WTC11 (cell line): Measurements from ENCODE around the gene RASGRF1. TPM values are rescaled to one million over a fixed set of nuclear protein-coding genes. Genes with fewer than 3 reads are reported as not detected.

ENCODE experiments used
- ATAC-seq: fragments of 200-7000 bp; cut with Tn5 transposase; 2 replicates; pipeline ENCODE4 v1.10.0; 2021; ENCODE audit warnings: mild to moderate bottlenecking, moderate library complexity
- CTCF ChIA-PET: fragments of 300-600 bp; sonication (Branson Sonifier 250); formaldehyde crosslinking; loops from one replicate; lab custom pipeline; 2021; ENCODE audit warnings: antibody characterized with exemption; lab: Charles Lee
- POLR2A ChIA-PET: fragments of 350-600 bp; sonication (Branson Sonifier 250); formaldehyde crosslinking; loops from one replicate; lab custom pipeline; 2021; ENCODE audit warnings: antibody characterized with exemption; lab: Charles Lee
- DNase-seq: peaks from one replicate; pipeline ENCODE4 v3.0.0; 2021; ENCODE audit warnings: low spot score
- H3K27ac Mint-ChIP-seq: 2 replicates; pipeline ENCODE4 v1.8.0; 2021; ENCODE audit warnings: mixed read lengths
- H3K27me3 Mint-ChIP-seq: 2 replicates; pipeline ENCODE4 v1.8.0; 2021; ENCODE audit warnings: low read depth, mild to moderate bottlenecking, moderate library complexity, mixed read lengths
- H3K36me3 Mint-ChIP-seq: 2 replicates; pipeline ENCODE4 v1.8.0; 2021; ENCODE audit warnings: mixed read lengths
- H3K4me1 Mint-ChIP-seq: 2 replicates; pipeline ENCODE4 v1.8.0; 2022; ENCODE audit warnings: mixed read lengths
- H3K4me3 Mint-ChIP-seq: 2 replicates; pipeline ENCODE4 v1.8.0; 2021; ENCODE audit warnings: mild to moderate bottlenecking, moderate library complexity, mixed read lengths
- H3K9me3 Mint-ChIP-seq: 2 replicates; pipeline ENCODE4 v1.8.0; 2021; ENCODE audit warnings: mixed read lengths
- ATF2 ChIP-seq: sonication (generic); formaldehyde crosslinking; IDR thresholded peaks from 2 replicates; pipeline ENCODE4 v1.8.1; 2022; ENCODE audit warnings: low read depth, missing genetic modification reagents, borderline replicate concordance
- ATF6 ChIP-seq: sonication (generic); formaldehyde crosslinking; IDR thresholded peaks from 2 replicates; pipeline ENCODE4 v1.8.1; 2023; ENCODE audit warnings: mild to moderate bottlenecking, missing genetic modification reagents
- CREM ChIP-seq: sonication (generic); formaldehyde crosslinking; IDR thresholded peaks from 2 replicates; pipeline ENCODE4 v1.8.1; 2022; ENCODE audit warnings: mild to moderate bottlenecking, missing genetic modification reagents, moderate library complexity
- EMX1 ChIP-seq: fragments of 250-450 bp; sonication (Bioruptor Pico); IDR thresholded peaks from 2 replicates; pipeline ENCODE4 v1.8.0; 2021; ENCODE audit warnings: mild to moderate bottlenecking
- FOXJ3 ChIP-seq: sonication (generic); formaldehyde crosslinking; IDR thresholded peaks from 2 replicates; pipeline ENCODE4 v1.9.0; 2021; ENCODE audit warnings: missing genetic modification reagents, mild to moderate bottlenecking, borderline replicate concordance
- HMGA2 ChIP-seq: fragments of 250-450 bp; sonication (Bioruptor Pico); IDR thresholded peaks from 2 replicates; pipeline ENCODE4 v1.4.0; 2021; ENCODE audit warnings: mild to moderate bottlenecking, moderate library complexity
- NR3C1 ChIP-seq: sonication (generic); formaldehyde crosslinking; conservative IDR thresholded peaks from 2 replicates; pipeline ENCODE4 v1.8.1; 2023; ENCODE audit warnings: low read depth, mild to moderate bottlenecking, missing genetic modification reagents
- ZNF232 ChIP-seq: sonication (generic); formaldehyde crosslinking; IDR thresholded peaks from 2 replicates; pipeline ENCODE4 v1.8.0; 2022; ENCODE audit warnings: mild to moderate bottlenecking, missing genetic modification reagents
- ZNF532 ChIP-seq: fragments of 250-450 bp; sonication (Bioruptor Pico); IDR thresholded peaks from 2 replicates; pipeline ENCODE4 v1.9.0; 2021; ENCODE audit warnings: mild to moderate bottlenecking, borderline replicate concordance
- total RNA-seq: library from RNA; stranded (reverse); gene quantifications from 3 replicates; pipeline ENCODE4 v1.2.3, GENCODE V29; 2021
- TF ChIP-seq, protein P1 (sequence below): fragments of 250-450 bp; sonication (Bioruptor Pico); IDR thresholded peaks from 2 replicates; pipeline ENCODE4 v2.1.2; 2022; ENCODE audit warnings: mild to moderate bottlenecking, moderate library complexity
- TF ChIP-seq, protein P2 (sequence below): sonication (generic); formaldehyde crosslinking; IDR thresholded peaks from 2 replicates; pipeline ENCODE4 v1.8.0; 2023; ENCODE audit warnings: missing genetic modification reagents, mild to moderate bottlenecking, borderline replicate concordance
- TF ChIP-seq, protein P3 (sequence below): sonication (generic); formaldehyde crosslinking; IDR thresholded peaks from 2 replicates; pipeline ENCODE4 v1.8.1; 2022; ENCODE audit warnings: missing genetic modification reagents, borderline replicate concordance
- TF ChIP-seq, protein P4 (sequence below): sonication (generic); formaldehyde crosslinking; IDR thresholded peaks from 2 replicates; pipeline ENCODE4 v1.8.0; 2023; ENCODE audit warnings: mild to moderate bottlenecking, missing genetic modification reagents

RASGRF1 gene
- total RNA-seq, 1 experiment from 2014 or later: 0.85 TPM

DNA sequence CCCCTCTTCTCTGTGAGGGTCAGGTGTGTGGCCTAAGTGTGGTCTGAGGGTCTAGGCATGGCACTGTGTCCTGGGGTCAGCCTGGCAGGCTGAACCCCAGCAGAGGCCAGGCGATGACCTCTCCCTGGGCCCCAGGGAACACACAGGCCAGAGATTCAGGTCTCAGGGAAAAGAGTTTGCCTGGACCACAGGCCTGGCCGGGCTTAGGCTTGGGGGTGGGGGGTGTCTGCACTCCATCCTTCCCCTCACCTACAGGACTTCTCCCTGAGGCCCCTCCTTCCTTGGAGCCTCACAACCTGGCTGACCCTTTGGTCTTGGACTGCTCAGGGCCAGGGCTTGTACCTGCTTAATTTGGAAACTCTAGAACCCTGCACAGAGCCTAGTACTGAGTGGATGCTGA lies 21.8 kb downstream of the RASGRF1 start:
- no peak for ATAC-seq
- no peaks in the 10 kb centered on the region for H3K9me3 Mint-ChIP-seq
- H3K4me1 Mint-ChIP-seq: no peaks in the 10 kb centered on the region
- H3K4me3 Mint-ChIP-seq: no peak overlapping the region
- H3K27me3 Mint-ChIP-seq: peaks cover 38% of the 10 kb centered on the region
- no peaks in the 10 kb centered on the region for H3K36me3 Mint-ChIP-seq
- ChIA-PET POLR2A (no interaction called here), CTCF (no interaction called here)
- DNase-seq: no peak
- no peak overlapping the region for H3K27ac Mint-ChIP-seq
- no peak for TF ChIP-seq ZNF532 (CRISPR knock-in tag)
- no peak for TF ChIP-seq HMGA2 (CRISPR knock-in tag)
- no peak for TF ChIP-seq ATF6 (CRISPR knock-in tag)
- TF ChIP-seq CREM (CRISPR knock-in tag): no peak
- TF ChIP-seq ZNF232: no peak

DNA sequence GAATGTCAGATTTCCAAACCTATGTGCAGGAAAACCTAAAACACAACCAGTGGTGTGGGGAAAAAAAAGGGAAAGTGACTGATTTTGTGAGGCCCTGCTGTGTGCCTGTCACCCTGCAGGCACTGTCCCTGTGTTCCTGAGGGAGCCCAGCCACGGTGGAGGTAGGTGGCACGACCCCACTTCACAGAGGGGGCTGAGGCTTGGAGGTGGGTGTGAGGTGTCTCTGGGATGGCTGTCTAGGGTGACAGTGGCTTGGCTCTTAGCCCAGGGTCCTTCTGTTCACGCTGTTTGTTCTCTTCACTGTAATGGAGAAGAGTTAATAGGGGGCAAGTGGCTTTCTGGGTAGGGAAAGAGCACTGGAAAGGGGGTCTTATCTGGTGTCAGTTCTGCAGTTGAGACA lies 22.6 kb downstream of the RASGRF1 start:
- no peaks in the 10 kb centered on the region for H3K36me3 Mint-ChIP-seq
- ATAC-seq: no peak
- H3K27me3 Mint-ChIP-seq: peaks cover 46% of the 10 kb centered on the region
- no peak for DNase-seq
- H3K9me3 Mint-ChIP-seq: no peaks in the 10 kb centered on the region
- H3K4me1 Mint-ChIP-seq: no peaks in the 10 kb centered on the region; the same call in 1 of the 2 replicates
- no peak overlapping the region for H3K27ac Mint-ChIP-seq
- no peak overlapping the region for H3K4me3 Mint-ChIP-seq
- CTCF ChIA-PET: interaction anchor here (1.3 kb wide), 1 partner anchor 117 kb away, joined by 3 read pairs; no protein-coding TSS in a partner anchor
- POLR2A ChIA-PET: no interaction called here
- TF ChIP-seq, protein P1, sequence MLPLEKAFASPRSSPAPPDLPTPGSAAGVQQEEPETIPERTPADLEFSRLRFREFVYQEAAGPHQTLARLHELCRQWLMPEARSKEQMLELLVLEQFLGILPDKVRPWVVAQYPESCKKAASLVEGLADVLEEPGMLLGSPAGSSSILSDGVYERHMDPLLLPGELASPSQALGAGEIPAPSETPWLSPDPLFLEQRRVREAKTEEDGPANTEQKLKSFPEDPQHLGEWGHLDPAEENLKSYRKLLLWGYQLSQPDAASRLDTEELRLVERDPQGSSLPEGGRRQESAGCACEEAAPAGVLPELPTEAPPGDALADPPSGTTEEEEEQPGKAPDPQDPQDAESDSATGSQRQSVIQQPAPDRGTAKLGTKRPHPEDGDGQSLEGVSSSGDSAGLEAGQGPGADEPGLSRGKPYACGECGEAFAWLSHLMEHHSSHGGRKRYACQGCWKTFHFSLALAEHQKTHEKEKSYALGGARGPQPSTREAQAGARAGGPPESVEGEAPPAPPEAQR (CRISPR knock-in tag): no peak
- TF ChIP-seq FOXJ3 (no peak), ATF2 (no peak), ATF6 (CRISPR knock-in tag) (no peak), EMX1 (no peak), ZNF232 (no peak), NR3C1 (CRISPR knock-in tag) (no peak)
- TF ChIP-seq, protein P2, sequence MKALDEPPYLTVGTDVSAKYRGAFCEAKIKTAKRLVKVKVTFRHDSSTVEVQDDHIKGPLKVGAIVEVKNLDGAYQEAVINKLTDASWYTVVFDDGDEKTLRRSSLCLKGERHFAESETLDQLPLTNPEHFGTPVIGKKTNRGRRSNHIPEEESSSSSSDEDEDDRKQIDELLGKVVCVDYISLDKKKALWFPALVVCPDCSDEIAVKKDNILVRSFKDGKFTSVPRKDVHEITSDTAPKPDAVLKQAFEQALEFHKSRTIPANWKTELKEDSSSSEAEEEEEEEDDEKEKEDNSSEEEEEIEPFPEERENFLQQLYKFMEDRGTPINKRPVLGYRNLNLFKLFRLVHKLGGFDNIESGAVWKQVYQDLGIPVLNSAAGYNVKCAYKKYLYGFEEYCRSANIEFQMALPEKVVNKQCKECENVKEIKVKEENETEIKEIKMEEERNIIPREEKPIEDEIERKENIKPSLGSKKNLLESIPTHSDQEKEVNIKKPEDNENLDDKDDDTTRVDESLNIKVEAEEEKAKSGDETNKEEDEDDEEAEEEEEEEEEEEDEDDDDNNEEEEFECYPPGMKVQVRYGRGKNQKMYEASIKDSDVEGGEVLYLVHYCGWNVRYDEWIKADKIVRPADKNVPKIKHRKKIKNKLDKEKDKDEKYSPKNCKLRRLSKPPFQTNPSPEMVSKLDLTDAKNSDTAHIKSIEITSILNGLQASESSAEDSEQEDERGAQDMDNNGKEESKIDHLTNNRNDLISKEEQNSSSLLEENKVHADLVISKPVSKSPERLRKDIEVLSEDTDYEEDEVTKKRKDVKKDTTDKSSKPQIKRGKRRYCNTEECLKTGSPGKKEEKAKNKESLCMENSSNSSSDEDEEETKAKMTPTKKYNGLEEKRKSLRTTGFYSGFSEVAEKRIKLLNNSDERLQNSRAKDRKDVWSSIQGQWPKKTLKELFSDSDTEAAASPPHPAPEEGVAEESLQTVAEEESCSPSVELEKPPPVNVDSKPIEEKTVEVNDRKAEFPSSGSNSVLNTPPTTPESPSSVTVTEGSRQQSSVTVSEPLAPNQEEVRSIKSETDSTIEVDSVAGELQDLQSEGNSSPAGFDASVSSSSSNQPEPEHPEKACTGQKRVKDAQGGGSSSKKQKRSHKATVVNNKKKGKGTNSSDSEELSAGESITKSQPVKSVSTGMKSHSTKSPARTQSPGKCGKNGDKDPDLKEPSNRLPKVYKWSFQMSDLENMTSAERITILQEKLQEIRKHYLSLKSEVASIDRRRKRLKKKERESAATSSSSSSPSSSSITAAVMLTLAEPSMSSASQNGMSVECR (CRISPR knock-in tag): no peak
- TF ChIP-seq, protein P3, sequence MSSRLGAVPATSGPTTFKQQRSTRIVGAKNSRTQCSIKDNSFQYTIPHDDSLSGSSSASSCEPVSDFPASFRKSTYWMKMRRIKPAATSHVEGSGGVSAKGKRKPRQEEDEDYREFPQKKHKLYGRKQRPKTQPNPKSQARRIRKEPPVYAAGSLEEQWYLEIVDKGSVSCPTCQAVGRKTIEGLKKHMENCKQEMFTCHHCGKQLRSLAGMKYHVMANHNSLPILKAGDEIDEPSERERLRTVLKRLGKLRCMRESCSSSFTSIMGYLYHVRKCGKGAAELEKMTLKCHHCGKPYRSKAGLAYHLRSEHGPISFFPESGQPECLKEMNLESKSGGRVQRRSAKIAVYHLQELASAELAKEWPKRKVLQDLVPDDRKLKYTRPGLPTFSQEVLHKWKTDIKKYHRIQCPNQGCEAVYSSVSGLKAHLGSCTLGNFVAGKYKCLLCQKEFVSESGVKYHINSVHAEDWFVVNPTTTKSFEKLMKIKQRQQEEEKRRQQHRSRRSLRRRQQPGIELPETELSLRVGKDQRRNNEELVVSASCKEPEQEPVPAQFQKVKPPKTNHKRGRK (CRISPR knock-in tag): no peak
- TF ChIP-seq, protein P4, sequence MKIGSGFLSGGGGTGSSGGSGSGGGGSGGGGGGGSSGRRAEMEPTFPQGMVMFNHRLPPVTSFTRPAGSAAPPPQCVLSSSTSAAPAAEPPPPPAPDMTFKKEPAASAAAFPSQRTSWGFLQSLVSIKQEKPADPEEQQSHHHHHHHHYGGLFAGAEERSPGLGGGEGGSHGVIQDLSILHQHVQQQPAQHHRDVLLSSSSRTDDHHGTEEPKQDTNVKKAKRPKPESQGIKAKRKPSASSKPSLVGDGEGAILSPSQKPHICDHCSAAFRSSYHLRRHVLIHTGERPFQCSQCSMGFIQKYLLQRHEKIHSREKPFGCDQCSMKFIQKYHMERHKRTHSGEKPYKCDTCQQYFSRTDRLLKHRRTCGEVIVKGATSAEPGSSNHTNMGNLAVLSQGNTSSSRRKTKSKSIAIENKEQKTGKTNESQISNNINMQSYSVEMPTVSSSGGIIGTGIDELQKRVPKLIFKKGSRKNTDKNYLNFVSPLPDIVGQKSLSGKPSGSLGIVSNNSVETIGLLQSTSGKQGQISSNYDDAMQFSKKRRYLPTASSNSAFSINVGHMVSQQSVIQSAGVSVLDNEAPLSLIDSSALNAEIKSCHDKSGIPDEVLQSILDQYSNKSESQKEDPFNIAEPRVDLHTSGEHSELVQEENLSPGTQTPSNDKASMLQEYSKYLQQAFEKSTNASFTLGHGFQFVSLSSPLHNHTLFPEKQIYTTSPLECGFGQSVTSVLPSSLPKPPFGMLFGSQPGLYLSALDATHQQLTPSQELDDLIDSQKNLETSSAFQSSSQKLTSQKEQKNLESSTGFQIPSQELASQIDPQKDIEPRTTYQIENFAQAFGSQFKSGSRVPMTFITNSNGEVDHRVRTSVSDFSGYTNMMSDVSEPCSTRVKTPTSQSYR (CRISPR knock-in tag): no peak
